HK-2 (cell line): Measurements from ENCODE around the gene RPL36A.

Experiments used
- DNase-seq: peaks from one replicate; pipeline ENCODE4 v3.0.0-alpha.2; 2018; ENCODE audit not compliant: unreplicated experiment

The RPL36A gene

DNA sequence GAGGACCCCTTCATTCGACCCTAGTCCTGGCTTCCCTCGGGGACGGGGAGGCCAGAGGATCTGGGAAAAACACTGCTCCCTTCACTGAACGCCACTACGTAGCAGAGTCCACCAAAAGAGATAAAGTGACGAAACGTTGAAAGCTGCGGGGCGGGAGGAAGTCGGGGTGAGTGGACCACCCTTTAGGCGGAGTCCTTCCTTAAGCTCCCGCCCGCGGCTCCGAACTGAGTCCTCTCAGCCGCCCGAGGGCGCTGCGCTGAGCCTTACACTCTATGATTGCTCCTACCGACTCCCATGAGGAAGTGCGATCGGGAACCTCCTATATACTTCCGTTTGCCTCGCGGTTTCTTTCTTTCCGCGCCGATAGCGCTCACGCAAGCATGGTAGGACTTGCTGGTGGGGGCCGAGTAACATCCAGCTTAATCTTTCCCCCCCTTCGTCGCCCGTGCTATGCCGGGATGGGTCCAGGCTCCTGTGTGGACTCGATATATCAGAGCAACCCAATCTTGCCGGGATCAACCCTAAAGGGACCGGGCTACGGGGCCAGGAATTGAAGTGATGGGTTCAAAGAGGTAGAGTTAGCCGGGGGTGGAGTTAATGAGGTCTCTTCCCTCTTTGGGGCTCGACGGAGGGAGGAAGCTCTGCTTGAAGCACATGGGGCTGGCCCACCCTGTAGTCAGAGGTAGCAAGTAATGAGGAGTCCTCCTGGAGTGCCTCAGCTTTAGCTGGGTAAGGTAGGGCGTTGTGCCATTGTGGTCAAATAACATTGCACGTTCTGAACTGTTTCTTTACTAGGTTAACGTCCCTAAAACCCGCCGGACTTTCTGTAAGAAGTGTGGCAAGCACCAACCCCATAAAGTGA is at the start of gene RPL36A:
Gene RPL36A, plus strand, starts transcription at position 348 of the 862 bp plus-strand sequence. Its CDS starts 33 bp downstream, at position 381.
- DNase-seq = peak; percentile 87

DNA sequence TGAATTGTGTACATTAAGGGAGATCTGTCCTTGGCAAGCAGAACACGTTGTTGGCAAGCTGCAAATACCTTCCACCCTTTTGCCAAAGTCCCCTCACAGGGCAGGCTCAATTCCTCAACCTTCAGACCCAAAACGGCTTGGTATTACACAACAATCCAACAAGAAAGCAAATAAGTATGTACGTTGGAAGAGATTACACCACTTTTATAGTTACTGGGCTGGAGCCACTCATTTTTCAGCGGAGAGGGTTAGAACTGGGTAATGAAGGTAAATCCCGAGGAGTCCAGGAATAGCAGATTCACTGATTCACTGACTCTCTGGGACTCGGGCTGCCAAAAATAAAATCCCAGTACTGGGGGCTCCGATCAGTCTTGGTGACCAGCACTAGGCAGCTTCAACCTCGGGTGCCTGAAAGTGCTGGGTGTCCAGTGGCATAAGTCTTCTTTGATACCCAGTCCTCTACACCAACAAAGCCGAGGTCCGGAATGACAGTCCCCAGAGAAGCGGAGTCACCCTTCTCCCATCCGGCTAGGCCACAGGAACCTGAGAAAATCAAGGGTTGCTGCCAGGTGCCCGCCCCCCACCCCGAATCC is 42.9 kb upstream of the RPL36A start:
- DNase-seq = no peak

DNA sequence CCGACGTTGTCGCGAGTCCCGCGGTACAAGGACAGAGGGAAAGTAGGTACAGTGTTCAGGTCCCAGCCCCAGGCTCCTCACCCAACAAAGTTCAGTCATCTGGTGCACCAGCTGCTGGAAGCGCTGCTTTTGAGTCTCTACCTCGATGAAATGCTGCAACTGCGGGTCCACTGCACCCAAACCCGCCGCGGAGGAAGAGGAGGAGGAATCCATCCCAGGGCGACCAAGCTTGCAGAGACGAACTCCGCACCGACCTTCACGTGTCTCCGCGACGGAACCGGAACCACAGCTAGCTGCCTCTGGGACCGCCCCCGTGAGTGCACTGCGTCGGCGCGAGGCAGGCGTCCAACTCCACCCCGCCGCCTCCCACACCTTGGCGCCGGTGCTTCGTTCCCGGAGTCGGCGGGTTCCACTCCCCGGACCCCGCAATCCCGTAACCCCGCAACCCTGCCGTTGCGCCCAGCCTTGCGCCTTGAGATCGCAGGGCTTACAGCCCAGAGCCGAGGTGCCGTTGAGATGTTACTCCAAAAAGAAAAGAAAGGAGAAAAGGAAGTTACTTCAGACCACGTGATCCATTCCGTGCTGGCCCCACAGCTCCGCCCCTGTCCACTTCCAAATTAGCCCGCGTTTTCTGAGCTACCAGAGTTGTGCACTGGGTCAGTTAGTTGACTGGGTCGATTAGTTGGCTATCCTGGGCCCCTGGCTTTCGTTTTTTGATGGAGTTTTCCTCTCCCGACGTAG is 42.2 kb upstream of the RPL36A start, which contains the start of gene TIMM8A:
Gene TIMM8A, minus strand, starts transcription at position 291 of the 741 bp plus-strand sequence. Its CDS starts 78 bp downstream, at position 213.
- DNase-seq = peak; percentile 80

DNA sequence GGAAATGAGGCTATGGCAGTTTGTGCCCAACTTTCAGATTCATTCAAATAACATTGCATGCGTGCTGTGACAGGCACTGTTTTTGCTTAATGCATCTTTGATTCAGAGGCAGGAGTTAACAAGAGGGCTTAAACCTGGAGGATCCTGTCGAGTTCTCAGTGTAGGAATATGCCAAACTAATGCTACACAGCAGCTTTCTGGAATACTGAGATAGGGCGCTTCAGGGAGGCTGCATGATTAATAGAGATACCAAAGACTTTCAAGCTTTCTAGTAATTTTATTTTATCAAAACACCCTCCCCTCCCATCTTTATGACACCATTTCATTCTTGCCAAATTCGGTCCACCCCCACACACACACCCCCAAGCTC is 41.6 kb upstream of the RPL36A start:
- no peak for DNase-seq

DNA sequence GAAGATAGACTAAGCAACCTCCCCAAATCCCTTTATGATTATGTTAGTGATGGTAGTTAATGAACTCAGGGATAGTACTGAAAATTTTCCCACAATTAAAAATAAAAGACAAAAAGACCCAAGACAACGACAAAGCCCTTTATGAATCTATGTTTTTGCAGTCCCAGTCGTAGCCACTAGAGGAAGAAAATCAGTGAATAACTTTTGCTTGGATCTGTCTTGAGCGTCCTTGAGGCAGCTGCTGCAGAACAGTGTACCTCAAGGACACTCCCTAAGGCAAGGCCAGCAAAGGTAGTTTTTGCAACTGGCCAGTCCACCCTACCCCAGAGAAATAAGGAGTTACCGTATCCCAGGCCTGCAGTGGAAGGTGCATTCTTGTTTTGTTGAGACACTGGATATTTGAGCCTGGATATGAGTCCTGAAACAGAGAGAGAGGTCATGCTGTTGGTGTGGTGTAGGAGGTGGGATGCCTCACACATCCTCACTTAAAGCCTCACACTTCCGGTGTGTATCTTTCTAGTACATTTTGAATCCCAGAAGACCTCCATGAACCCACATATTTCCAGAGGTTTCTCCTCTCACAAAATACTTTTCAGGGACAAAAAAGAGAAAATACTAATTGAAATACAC is 33.5 kb upstream of the RPL36A start:
- DNase-seq = no peak

DNA sequence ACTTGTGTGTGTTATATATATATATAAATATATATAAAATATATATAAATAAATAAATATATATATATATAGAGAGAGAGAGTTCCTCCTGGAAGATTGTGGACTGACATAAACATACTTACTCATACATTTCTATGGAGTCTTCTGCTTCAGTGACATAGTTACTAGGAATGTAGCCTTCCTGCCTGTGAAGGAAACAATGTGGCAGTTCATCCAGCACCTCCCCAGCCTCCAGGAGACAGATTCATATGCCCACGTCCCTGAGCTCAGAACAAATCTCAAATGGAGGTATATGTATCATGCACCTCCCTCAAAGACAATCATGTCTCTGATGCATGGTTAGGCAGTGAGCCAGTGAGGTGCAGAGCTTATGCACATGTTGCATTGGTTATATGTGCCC is 30.8 kb upstream of the RPL36A start:
- DNase-seq = no peak

DNA sequence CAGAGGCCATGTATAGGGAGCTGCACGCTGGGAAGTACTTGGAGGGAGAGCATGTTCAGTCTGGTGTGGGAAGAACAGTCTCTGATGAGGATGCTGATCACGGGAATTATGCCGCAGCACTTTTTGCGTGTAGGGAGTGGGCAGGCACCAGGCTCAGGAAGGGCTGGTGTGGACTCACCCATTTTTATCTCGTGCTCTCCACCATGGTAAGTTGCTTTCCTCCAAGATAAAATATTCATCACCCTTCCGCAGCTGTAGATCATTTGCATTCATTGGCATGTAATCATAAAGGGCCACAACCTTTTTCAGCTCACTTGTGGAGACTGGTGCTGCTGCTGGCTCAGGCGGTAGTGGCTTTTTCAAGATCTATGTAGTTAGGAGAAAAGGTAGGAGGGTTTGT is 30.4 kb upstream of the RPL36A start:
- no peak for DNase-seq

DNA sequence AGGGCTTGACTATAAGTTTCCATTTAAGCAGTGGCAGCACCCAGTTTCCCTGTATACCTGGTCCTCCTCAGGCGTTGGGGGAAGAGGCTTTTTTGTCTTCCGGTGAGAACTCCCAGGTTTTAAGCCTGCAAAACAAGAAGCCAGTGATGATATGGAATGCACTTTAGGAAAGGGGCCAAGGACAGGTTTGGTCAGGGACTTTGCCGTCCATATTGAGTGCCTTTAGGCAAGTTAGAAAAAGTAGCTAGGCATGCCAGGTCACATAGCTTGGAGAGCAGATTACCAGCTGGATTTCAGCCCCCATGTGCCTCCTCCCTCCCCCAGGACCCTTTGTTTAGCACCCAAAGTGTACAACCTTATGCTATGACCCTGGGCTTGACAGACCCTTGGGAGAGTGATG is 28.7 kb upstream of the RPL36A start:
- no peak for DNase-seq

DNA sequence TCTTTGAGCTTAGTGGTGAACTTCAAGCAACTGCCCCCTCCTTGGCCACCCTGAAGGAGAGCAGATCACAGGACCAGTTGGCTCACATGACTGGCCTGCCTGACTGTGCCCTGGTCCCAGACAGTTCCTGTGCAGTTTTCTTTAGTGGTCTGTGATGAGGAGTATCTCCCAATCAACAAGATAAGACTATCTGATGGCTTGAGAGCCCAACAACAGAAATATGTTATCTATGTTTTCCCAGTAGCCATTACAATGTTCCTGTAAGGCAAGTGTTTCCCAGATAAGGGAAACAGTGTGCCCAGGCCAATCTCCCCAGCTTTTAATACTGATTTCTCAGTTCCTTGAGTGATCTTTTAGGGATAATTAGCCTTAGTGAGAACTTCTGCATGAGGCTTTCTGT is 28.1 kb upstream of the RPL36A start:
- no peak for DNase-seq

DNA sequence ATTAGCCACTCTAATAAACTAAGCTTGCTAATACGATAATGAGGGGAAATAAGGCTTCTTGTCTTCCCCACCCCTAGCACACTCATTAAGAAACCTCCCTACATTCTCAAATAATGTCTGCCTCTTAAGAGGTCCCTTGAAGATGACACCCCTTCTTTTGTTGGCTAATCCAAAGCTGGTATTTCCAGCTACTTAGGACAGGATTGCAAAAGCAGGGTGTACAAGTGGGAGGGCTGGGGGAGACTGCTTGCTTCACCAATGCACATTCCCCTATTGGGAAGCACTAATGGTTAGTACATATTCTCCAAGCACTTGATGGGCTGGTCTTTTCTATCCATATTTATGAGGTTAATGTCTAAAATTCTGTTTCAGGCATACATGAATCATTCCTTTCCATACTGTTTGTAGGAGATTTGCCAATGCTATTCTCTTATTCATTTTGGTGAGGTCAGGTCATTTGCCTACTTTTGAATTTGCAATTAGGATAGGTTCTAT is 25.5 kb upstream of the RPL36A start:
- no peak for DNase-seq

DNA sequence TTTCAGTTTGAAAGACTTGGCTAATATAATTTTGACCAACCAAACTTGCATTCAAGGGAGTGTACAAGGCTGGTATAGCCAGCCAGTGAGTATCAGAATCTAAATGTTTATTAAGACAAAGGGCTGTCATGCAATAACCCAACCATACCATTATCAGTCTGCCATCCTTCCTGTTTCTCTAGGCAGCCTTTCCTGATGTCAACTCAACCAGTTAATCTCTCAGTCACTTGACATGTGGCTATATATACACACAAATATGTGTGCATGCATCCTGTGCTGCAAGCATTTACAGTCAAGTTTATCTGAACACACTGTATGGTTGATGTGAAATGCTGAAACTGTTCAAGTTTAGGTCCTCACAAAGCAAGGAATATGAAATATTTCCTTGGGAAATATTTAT is 22.0 kb upstream of the RPL36A start:
- DNase-seq = no peak

DNA sequence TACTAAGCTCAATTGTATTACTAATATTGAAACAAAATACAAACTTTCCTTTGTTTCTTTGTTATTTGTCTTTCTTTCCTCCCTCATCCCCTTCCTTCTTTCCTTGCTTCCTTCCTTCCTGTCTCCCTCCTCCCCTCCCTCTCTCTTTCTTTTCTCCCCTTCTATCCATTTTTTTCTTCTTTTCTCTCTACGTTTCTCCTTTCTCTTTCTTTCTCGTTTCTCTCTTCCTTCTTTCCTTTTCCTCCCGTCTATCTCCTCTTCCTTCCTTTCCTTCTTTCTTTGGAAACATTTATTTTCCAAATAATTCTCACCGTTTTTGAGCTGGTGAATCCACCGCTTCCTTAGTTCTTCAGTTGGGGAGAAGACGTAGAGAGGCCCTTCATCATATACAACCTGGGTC is 21.1 kb upstream of the RPL36A start:
- DNase-seq = no peak

DNA sequence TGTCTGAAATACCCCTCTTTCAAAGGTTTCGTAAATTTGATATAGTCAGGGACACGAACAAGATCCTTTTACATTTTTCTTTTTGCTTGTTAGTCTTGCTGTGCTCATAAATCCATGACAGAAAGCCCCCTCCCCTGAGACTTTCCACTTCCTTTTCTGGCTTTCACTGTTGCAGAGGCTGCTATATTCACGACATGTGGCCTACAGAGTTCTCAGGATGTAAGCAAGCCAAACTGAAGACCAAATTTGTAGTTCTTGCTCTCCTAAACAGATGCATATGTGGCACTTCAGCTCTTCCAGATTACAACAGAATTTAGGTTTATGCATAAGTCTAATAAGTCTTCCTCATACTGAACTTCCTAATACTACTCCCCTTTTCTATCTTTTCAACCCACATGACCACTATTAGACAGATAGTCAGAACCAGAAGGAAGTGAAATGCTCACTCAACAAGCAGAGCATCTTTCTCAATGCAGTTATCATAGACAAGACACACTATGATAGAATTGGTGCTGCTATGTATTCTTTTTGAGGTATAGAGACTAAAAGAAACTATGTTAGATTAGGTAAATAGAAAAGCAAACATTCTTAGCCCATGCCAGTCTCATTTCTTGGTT is 19.8 kb upstream of the RPL36A start:
- no peak for DNase-seq

DNA sequence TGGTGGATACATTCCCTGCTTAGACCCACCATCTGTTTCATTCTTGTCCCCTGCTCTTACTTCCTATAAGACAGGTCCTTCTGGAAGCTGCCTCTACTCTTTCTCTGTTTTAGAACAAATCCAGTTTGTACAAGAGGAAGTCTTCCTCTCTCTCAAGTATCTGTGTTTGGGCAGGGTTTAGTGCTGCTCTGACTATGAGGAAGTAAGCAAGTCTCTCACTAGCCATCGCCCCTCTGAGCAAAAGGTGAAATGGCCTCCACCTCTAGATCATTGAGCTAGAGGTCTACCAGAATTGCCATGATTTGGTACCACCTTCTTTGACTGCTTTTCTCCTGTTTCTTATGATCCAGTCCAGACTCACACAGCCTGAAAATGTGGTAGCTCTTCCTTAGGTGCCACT is 13.3 kb upstream of the RPL36A start:
- no peak for DNase-seq

DNA sequence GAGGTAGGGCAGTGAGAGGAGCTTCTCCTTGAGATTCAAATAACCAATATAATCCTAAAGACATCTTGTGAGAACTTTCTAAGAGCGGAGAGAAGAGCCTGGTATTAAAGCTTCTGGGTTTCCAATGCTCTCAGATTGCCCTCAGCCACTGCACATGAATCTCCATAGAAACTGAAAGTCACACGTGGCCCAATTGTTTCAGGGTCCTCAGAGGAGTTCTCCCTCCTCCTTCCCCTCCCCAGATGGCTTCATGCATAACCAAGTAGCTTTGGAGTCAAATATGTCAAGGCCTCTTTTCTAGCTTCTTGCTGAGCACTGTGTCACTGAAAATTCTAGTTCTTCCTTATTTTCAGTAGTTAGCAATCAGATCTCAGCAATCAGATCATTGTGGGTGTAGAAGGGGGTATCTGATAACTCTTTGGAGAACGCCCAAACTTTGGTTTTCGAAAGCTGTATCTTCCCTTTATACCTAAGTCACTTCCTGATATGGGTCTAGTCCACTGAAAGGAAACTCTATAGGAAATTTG is 7.1 kb upstream of the RPL36A start:
- DNase-seq = no peak

DNA sequence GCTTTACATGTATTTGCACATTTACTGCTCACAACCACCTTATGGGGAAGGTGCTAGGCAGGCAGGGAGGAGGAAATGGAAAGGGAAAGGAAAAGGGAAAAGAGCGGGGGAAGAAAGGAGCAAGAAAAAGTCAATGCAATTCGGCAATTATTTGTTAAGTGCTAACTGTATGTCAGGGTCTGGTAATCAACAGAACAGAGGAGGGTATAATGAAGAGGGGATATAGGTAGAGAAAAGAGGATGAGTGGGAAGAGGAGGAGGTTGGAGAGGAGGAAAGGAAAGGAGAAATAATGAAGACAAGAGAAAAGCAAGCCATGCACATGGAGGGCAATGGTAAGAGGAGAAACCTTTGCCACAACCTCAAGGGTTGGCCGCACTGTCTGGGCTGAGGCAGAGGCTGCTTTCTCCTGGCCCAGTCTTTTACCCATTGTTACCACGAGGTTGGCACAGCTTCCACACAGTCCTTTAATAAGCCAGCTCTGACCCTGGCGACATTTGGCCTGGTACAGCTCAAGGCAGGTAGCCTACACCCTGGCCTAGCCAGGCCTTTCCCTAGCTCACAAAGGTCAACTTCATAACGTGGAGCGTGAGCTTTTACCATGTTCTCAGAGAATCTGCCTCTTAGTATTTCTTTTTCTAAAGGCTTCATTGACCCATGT is 5.7 kb upstream of the RPL36A start:
- DNase-seq = no peak

DNA sequence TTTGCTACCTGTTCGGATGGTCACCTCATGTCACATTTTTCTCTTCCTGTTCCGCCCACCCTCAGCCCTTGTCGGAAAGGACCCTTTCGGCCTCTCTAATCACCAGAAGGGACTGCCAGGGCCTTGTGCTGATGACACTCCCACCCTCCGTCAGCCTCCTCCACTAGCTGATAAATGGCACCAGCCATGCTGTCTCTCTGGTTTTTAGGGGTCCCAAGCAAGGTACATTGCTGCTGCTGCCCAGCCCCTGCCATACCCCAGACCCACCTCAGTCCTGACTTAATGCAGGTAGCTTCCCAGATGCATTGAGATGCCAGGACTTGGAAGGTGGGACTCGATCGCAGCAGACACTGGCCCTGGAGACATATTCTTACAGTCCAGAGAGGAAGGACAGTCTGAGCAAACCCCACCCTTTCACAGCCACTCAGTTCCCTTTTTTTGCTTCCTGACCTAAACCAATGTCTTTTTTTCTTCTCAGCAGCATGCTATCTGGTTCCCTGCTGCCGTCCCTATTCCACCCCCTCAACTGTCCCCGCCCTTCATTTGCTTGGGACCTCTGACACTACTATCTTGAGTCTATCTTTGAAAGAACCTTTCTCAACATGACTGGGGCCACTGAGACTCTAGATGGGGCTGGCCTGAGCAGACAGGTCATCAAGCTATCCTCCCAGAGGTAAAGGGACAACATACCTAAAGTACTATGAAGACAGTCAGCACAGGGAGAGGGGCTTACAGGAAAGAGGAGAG is 4.8 kb upstream of the RPL36A start, which contains the start of gene BTK:
Gene BTK, minus strand, starts transcription at position 397 of the 747 bp plus-strand sequence. CDS start 10,907 bp downstream, outside the sequence.
- no peak for DNase-seq

DNA sequence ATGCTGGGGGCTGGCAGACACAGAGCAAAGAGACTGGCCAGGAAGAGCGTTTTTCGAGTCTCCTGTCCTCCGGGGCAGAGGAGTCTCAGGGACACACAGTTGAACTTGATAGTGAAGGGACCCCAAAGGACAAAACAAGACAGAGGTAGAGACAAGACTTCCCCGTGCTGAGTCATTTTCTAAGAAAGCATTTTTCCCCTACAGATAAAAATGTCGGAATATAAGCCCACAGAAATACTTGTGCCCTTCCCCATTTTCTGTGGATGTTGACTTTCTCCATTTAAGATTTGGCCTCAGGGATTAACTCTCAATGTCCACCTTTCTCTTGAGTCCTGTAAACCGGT is 4.3 kb upstream of the RPL36A start:
- no peak for DNase-seq

DNA sequence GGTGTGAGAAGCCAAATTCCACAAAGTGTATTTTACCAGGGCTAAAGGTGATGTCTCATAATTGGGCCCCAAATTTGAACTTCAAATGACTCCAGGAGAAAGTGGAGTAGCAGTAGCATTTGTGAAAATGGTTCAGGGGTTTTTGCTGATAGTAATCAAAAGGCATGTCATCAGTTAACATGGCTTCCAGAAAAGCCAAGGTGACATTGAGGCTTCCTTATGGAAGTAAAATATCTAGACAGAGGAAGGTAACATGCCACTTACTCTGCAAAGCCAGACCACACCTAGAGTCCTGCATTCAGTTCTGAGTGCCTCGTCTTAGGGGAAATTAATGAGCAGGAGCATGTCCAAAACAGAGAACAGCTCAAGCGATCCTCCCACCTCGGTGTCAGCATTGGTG is 2.2 kb upstream of the RPL36A start:
- no peak for DNase-seq

DNA sequence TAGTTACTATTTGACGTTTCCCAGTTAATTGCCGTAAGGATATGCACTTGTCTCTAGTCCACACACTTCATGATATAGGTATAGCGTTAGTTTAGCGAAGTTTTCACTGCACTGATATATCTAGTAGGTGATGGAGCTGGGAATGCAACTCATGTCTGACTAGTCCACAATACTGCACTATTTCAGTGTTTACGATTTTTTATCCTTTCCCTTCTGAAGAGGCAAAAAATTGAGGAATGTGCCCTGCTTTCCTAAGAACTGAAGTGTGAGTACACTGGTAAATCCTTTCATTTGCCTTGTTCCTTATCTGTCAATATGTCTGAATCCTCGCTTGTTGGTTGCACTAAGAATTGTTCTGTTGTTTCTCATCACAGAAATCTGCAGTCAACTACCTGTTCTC is 1.0 kb downstream of the RPL36A start:
- no peak for DNase-seq
